Stimulated activated CD4-positive, alpha-beta T cell treated with anti-CD3 and anti-CD28 coated beads, Interleukin-2, amount 100 ng/mL, for 48 hours (primary cell): ENCODE measurements around the gene STX4.
"Not testable (repeated sequence)": the region's sequence is repeated elsewhere in the genome, so short reads cannot be mapped to it uniquely, and the experiment has no call there.

Experiments used
- DNase-seq, 2 donors: peaks; one replicate each; pipeline ENCODE4 v3.0.0-alpha.2; 2020

The STX4 gene

GRCh38 chr16:30998852-30999761 lies 34.3 kb upstream of the STX4 start:
- DNase-seq = no peak

DNA sequence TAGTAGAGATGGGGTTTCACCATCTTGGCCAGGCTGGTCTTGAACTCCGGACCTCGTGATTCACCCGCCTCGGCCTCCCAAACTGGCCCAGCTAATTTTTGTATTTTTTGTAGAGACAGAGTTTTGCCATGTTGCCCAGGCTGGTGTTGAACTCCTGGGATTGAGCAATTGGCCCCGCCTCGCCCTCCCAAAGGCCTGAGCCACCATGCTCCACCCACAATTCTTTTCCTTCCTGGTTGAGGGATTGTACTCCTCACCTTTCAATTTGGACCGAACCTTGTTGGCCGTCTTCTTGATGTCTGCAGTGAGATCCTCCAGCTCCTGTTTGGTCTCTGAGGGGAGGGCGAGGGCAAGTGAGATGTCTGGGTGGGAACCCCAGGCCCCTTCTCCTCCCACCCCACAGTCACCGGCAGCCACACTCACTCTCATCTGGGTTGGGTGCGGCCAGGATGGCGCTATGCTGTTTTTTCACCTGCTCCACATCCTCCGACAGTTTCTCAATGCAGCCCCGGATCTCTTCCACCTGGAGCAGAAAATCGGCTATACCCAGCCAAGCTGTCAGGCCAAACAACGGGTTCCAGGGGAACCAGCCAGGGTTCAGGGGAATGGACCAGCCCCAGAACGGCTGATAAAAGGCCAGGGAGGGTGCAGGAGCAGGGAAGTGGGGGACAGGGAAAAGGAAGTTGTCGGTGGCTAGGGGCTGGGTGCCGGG lies 32.5 kb upstream of the STX4 start:
- no peak for DNase-seq

DNA sequence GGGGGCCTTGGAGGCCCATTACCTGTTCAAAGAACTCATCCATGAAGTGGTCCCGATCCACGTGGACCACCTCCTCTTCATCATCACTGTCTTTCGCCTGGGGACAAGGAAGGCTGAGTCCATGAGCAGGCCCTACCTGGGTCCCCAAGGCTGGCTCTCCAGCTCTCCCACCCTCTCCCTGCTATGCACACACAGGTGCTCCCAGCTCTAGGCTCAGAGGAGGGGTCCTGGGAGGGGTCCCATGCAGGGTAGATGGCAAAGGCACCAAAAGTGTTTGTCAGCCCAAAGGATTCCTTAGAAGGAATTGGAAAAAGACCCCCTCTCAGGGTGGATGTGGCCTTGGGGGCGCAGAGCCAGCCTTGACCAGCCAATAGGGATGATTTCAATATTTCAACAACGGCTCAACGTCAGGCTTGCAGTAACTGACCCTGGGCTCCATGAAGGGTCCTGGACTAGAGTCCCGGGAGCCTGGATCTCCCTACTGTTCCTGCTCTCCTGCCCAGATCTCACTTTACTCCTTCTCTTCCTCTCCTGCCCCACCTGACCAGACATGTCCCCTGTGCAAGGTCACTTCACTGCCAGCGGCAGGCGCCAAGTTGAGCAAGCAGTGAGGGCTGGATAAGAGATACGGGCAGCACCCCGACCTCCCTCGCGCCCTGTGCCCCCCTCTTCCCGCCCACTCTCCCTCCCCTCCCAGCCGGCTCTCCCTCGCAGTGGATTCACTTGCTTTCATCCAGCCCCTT lies 31.7 kb upstream of the STX4 start:
- no peak for DNase-seq

DNA sequence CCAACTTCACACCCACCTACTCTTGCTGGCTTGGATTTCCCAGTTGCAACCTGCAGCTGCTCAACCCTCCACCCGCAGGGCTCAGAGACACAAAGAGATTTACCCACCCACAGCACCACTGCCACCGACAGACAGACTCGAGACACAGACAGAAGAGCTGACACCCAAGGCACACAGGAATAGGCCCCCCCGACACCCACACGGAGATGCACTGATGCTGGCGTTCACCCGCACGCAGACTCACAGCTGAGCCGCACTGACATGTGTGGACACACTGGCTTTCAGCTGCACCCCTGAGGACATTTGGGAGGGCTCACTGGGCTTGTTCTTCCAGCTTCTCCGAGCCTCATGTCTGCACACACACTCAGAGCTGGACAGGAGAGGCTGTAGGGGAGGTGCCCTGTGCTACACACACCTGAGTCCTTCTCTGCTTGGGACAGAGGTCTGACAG lies 31.1 kb upstream of the STX4 start:
- no peak for DNase-seq

DNA sequence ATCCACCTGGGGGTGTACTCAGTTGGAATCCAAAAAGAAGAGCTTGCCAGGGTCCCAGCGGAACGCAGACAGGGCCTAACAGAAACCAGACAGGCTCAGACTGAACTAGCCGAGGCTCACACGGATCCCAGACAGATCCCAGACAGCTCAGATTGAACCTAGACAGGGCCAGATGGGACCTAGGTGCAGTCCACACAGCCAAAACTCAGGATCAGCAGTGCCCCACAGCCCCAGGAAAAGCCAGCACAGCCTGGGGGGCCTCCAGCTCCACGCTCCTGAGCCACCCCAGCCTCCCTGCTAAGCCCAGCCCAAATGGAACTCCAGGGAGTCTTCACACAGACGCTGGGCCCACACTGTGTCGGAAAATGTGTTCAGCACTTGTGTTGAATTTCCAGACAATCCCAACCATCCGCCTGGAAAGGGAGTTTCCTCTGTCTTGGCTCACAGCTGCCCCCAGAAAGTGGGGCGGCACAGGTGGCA lies 30.5 kb upstream of the STX4 start:
- no peak for DNase-seq

DNA sequence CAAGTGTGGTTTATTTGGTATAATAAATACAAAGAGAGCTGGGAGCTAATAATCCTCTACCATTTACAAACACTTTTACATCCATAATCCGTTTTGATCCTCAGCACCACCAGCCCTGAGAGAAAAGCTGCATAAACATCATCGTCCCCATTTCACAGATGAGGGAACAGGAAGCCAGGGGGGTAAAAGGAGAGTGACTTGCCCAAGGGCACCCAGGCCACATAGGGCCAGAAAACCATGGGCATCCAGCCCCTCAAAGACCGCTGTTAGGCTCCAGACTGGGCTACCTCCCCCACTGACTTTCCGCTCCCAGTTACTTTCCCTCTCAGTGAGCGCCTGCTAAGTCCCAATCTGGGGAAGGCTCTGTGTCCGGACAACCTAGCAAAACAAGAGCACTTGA lies 29.6 kb upstream of the STX4 start:
- no peak for DNase-seq

- DNase-seq = no peak
Measured at GRCh38 chr16:31004658-31005057, 28.7 kb upstream of the STX4 start.

DNA sequence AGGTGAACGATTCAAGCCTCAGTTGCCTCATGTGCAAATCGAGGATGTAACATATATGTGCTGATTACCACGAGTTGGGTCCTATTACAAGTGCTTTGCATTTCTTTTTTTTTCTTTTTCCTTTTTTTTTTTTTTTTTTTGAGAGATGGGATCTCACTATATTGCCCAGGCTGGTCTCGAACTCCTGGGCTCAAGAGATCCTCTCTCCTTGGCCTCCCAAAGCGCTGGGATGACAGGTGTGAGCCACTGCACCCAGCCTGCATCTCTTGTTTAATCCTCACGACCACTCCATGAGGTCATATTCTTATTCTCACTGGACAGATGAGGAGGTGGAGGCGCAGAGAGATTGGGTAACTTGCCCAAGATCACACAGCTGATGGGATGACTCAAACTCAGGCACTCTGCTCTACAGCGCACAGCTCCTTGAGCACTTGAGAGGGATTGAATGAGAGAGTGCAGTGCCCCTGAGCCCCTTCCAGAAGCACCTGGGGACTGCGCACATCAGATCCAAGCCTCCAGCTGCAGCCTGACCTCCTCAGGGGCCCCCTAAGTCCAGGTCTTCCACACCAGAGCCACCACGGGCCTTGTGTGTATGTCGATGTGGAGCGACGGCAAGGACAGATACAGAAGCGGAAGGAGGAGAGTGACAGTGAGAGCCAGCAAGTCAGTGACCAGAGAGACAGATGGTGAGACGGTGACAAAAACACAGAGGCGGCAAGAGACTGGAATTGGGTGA lies 27.8 kb upstream of the STX4 start:
- DNase-seq = no peak

- DNase-seq = no peak
Measured at GRCh38 chr16:31006086-31006385, 27.3 kb upstream of the STX4 start.

- no peak for DNase-seq
Measured at GRCh38 chr16:31006589-31006988, 26.8 kb upstream of the STX4 start.

DNA sequence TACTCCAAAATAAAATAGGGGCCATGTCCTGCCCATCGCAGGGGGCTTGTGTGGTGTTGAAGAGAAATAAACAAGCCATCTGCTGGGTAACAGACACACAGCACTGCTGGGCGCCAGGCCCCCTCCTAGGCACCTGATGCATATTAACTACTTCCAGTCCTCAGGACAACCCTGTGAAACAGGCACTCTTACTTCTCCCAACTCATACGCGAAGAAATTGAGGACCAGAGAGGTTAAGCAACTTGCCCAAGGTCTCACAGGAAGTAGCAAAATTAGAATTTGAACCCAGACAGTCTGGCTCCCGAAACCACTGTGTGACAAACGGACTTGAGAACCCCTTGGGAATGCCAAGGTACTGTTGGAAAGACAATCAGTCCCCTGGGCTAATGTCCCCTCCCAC lies 25.7 kb upstream of the STX4 start:
- DNase-seq = no peak

DNA sequence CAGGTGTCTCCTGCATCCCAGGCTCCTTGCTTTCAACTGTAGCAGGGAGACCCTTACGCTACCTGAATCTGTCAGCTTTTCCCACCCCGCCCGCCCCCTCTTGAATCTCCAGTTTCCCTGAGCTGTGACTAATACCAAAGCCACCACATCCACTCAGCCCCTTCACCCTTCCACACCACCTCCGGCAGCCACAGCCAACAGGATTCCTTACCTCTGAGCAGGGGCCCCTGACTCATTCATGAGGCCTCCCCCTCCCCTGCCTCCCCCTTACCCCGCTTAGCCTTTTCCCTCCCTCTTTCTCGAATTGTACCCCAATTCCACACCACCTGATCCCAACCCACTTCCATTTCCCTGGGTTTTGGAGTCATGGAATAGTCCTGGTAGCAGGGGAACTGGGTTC lies 25.2 kb upstream of the STX4 start:
- no peak for DNase-seq

GRCh38 chr16:31008551-31008950 lies 24.8 kb upstream of the STX4 start:
- no peak for DNase-seq

- no peak for DNase-seq
Measured at GRCh38 chr16:31009120-31009519, 24.2 kb upstream of the STX4 start.

DNA sequence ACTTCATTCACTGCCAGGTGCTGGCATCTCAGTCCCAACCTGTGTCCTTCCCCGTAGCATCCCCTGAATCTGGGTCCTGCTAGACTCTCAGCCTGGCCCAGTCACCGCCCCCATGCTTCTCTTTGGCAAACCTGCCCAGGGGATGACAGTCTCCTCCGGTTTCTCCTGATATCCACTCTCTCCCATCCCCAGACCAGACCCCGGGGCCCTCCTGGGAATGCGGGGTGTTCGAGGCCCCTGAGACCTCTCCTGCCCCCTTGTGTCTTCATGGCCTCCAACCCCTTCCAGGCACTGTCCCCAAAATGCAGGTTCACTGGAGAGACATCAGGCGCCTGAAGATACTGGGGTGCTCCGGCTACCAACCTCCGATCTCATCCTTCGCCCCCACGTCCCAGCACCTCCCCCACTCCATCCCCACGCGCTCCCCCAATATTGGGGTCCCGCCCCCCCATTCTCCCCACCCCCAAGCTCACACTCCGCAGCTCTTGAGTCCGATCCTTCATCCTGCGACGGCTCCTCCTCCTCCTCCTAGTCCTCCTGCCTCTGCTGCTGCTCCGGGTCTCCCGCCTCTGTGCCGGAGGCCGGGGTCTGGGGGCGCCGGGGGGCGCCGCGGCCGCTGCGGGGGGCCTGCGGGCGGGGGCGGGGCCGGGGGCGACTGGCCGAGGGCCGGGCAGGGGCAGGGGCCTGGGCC lies 23.3 kb upstream of the STX4 start:
- no peak for DNase-seq

GRCh38 chr16:31010585-31011325 lies 22.6 kb upstream of the STX4 start, which contains the start of gene STX1B:
TSS of gene STX1B (minus strand) at chr16:31010638. CDS start at chr16:31010396, 242 bp downstream.
- DNase-seq = peak in 1 of 2 donors; percentile 36

GRCh38 chr16:31011815-31012214 lies 21.5 kb upstream of the STX4 start:
- not testable (repeated sequence) for DNase-seq

DNA sequence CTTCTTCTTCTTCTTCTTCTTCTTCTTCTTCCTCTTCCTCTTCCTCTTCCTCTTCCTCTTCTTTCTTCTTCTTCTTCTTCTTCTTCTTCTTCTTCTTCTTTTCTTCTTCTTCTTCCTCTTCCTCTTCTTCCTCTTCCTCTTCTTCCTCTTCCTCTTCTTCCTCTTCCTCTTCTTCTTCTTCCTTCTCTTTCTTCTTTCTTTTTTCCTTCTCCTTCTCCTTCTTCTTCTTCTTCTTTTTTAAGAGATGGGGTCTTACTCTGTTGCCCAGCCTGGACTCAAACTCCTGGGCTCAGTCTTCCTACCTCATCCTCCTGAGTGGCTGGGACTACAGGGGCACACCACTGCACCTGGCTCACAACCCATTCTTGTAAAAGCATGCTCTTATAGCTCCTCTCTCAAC lies 20.1 kb upstream of the STX4 start:
- not testable (repeated sequence) for DNase-seq

DNA sequence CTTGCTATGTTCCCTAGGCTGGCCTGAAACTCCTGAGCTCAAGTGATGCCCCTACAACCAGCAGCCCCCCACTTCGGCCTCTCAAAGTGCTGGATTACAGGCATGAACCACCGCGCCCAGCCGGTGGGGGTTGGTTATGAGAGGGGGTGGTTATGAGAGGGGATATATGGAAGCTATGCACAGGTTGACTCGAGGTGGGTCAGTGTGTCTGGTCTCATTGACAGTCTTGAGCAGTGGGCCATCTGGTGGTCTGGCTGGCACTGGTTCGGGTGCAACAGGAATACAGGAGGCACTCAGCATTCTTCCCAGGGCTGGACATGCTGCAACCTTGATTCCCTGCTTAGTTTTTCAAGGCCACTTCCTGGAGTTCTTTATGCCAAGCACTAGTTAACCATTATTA lies 17.3 kb upstream of the STX4 start:
- DNase-seq = no peak

DNA sequence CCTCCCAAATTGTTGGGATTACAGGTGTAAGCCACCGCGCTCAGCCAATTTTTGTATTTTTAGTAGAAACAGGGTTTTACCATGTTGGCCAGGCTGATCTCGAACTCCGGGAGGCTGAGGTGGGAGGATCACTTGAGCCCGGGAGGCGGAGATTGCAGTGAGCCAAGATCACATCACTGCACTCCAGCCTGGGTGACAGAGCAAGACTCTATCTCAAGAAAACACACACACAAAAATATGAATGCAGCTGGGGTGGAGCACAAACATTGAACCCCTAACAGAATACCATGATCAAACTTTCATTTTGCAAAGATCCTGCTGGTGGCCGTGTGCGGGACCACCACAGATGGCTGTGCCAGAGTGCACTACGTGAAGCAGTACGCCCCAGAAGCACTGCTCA lies 15.6 kb upstream of the STX4 start:
- DNase-seq = not testable (repeated sequence)

DNA sequence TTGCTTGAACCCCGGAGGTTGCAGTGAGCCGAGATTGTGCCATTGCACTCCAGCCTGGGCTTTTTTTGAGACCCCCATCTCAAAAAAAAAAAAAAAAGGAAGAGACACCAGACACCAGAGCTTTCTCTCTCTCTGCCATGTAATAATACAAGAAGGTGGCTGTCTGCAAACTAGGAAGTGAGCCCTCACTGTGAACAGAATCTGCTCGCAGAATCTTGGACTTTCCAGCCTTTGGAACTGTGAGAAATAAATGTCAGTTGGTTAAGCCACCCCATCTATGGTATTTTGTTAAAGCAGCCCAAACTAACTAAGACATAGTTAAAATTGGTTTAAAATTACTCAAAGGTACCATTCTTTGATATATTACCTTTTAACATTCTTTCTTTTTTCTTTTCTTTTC lies 12.8 kb upstream of the STX4 start:
- no peak for DNase-seq
